Measurements from ENCODE around the gene LPO. TPM values are rescaled to one million over a fixed set of nuclear protein-coding genes. Genes with fewer than 3 reads are reported as not detected.

The LPO gene
- total and polyA plus RNA-seq, 5 donors from 2014 or later = 0.08 to 0.15 TPM; not detected in 3

DNA sequence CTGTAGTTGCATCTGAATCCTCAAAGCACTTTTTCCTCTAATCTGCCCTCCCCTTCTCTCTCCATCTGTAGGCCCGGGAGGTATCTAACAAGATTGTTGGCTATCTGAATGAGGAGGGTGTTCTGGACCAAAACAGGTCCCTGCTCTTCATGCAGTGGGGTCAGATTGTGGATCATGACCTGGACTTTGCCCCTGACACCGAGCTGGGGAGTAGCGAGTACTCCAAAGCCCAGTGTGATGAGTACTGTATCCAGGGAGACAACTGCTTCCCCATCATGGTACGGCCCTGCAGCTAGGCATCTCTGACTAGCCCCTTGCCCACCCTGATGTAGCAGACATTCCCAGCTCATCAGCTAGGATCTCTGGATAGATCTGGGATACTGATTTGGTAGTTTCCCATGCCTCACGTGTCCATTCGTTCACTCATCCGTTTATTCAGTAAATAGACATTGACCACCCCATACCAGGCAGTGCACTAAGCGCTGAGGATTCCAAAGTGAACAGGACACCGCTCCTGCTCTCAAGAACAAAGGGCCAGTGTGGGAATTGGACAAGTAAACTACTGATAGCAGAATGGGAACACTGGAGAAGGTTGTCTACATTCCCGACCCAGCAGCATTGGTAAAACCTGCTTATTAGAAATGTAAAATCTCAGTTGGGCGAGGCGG lies 12.1 kb downstream of the LPO start:
- H3K27ac ChIP-seq (ENCODE audit: insufficient read depth, low read length, poor library complexity, severe bottlenecking) = no peak overlapping the region
- Mint-ChIP-seq H3K27me3 (peaks cover 31% of the 10 kb centered on the region), H3K4me3 (peak overlapping the region; percentile 12 to 89 (median 44)), H3K4me1 (peaks cover 0 to 14% (median 3%) of the 10 kb centered on the region in 4 donors), H3K9me3 (no peaks in the 10 kb centered on the region), H3K27ac (peak overlapping the region in 1 of 3 donors; percentile 5), H3K36me3 (no peaks in the 10 kb centered on the region)
- ATAC-seq (ENCODE audit: low read depth in 2 of 2) = no peak
- no peaks in the 10 kb centered on the region for H3K9me3 ChIP-seq (ENCODE audit: control insufficient read depth in 2 of 2, low read length in 2 of 2)
- no peak for DNase-seq
- no peak overlapping the region for H3K4me3 ChIP-seq (ENCODE audit: low read depth, low read length)
- H3K36me3 ChIP-seq (ENCODE audit: control insufficient read depth, insufficient read depth, low read length) = no peaks in the 10 kb centered on the region
- no peaks in the 10 kb centered on the region for H3K27me3 ChIP-seq (ENCODE audit: control insufficient read depth, insufficient read depth, low read length)
- peaks cover 7% of the 10 kb centered on the region for H3K4me1 ChIP-seq (ENCODE audit: control insufficient read depth, insufficient read depth, low read length, poor library complexity, severe bottlenecking)

DNA sequence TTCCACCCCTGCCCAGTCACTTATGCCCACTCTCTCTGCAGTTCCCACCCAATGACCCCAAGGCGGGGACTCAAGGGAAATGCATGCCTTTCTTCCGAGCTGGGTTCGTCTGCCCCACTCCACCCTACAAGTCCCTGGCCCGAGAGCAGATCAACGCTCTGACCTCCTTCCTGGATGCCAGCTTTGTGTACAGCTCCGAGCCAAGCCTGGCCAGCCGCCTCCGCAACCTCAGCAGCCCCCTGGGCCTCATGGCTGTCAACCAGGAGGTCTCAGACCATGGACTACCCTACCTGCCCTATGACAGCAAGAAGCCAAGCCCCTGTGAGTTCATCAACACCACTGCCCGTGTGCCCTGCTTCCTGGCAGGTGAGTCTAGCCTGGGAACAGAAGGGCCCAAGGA lies 13.8 kb downstream of the LPO start:
- H3K36me3 ChIP-seq (ENCODE audit: control insufficient read depth, insufficient read depth, low read length) = no peaks in the 10 kb centered on the region
- peaks cover 0 to 14% (median 3%) of the 10 kb centered on the region in 4 donors for H3K4me1 Mint-ChIP-seq
- H3K27me3 Mint-ChIP-seq = peaks cover 40% of the 10 kb centered on the region
- H3K27ac ChIP-seq (ENCODE audit: insufficient read depth, low read length, poor library complexity, severe bottlenecking) = no peak overlapping the region
- no peaks in the 10 kb centered on the region for H3K9me3 ChIP-seq (ENCODE audit: control insufficient read depth in 2 of 2, low read length in 2 of 2)
- H3K4me1 ChIP-seq (ENCODE audit: control insufficient read depth, insufficient read depth, low read length, poor library complexity, severe bottlenecking) = peaks cover 7% of the 10 kb centered on the region
- H3K36me3 Mint-ChIP-seq = no peaks in the 10 kb centered on the region
- ATAC-seq (ENCODE audit: low read depth in 2 of 2) (no peak), DNase-seq (no peak)
- H3K4me3 Mint-ChIP-seq = no peak overlapping the region
- no peak overlapping the region for H3K4me3 ChIP-seq (ENCODE audit: low read depth, low read length)
- peak overlapping the region in 1 of 3 donors; percentile 20 for H3K27ac Mint-ChIP-seq
- H3K9me3 Mint-ChIP-seq = peaks cover 0 to 3% (median 0%) of the 10 kb centered on the region in 7 donors
- H3K27me3 ChIP-seq (ENCODE audit: control insufficient read depth, insufficient read depth, low read length) = peaks cover 3% of the 10 kb centered on the region

DNA sequence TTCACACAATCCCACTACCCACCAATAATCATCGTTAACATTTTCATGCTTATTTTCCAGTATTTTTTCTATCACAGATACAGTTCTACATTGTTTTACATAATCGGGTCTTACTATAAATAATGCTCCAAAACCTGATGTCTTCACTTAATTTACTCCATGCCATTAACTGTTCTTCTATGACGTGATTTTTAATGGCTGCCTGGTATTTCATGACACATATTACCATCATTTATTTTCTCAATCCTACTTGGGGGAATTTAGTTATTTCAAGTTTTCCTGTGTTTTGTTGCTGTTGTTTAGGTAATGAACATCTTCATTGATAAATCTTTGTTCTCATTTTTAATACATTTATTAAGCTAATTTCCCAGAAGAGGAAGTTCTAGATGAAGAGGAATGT lies 14.7 kb downstream of the LPO start:
- H3K4me1 ChIP-seq (ENCODE audit: control insufficient read depth, insufficient read depth, low read length, poor library complexity, severe bottlenecking) = peaks cover 4% of the 10 kb centered on the region
- H3K9me3 Mint-ChIP-seq = peaks cover 0 to 3% (median 0%) of the 10 kb centered on the region in 7 donors
- no peak overlapping the region for H3K27ac Mint-ChIP-seq
- no peaks in the 10 kb centered on the region for H3K36me3 ChIP-seq (ENCODE audit: control insufficient read depth, insufficient read depth, low read length)
- H3K9me3 ChIP-seq (ENCODE audit: control insufficient read depth in 2 of 2, low read length in 2 of 2) = no peaks in the 10 kb centered on the region
- no peak for ATAC-seq (ENCODE audit: low read depth in 2 of 2)
- H3K27ac ChIP-seq (ENCODE audit: insufficient read depth, low read length, poor library complexity, severe bottlenecking) = no peak overlapping the region
- no peak overlapping the region for H3K4me3 Mint-ChIP-seq
- no peak for DNase-seq
- no peak overlapping the region for H3K4me3 ChIP-seq (ENCODE audit: low read depth, low read length)
- peaks cover 3% of the 10 kb centered on the region for H3K27me3 ChIP-seq (ENCODE audit: control insufficient read depth, insufficient read depth, low read length)
- H3K36me3 Mint-ChIP-seq = no peaks in the 10 kb centered on the region
- peaks cover 0 to 8% (median 1%) of the 10 kb centered on the region in 4 donors for H3K4me1 Mint-ChIP-seq
- H3K27me3 Mint-ChIP-seq = peaks cover 49% of the 10 kb centered on the region

DNA sequence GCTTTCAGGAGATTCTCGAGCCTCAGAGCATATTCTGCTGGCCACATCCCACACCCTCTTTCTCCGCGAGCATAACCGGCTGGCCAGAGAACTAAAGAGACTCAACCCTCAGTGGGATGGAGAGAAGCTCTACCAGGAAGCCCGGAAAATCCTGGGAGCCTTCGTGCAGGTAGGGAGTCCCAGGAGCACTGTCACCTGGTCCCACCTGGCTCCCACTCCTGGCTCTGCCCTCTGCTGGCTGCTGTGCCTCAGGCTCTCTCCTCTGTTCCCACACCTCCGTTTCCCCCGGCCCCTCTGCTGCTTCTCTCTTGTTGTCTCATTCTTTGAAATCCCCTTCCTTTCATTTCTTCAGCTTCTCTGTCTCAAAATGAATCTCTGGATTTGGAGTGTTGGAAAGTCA lies 16.4 kb downstream of the LPO start:
- H3K27ac ChIP-seq (ENCODE audit: insufficient read depth, low read length, poor library complexity, severe bottlenecking) = no peak overlapping the region
- H3K9me3 Mint-ChIP-seq = peaks cover 0 to 3% (median 0%) of the 10 kb centered on the region in 7 donors
- no peak overlapping the region for H3K4me3 ChIP-seq (ENCODE audit: low read depth, low read length)
- no peak for ATAC-seq (ENCODE audit: low read depth in 2 of 2)
- no peaks in the 10 kb centered on the region for H3K36me3 Mint-ChIP-seq
- H3K36me3 ChIP-seq (ENCODE audit: control insufficient read depth, insufficient read depth, low read length) = no peaks in the 10 kb centered on the region
- peaks cover 3% of the 10 kb centered on the region for H3K27me3 ChIP-seq (ENCODE audit: control insufficient read depth, insufficient read depth, low read length)
- no peak overlapping the region for H3K27ac Mint-ChIP-seq
- DNase-seq = no peak
- H3K4me1 ChIP-seq (ENCODE audit: control insufficient read depth, insufficient read depth, low read length, poor library complexity, severe bottlenecking) = peaks cover 2% of the 10 kb centered on the region
- H3K4me3 Mint-ChIP-seq = no peak overlapping the region
- H3K4me1 Mint-ChIP-seq = peaks cover 0 to 2% (median 0%) of the 10 kb centered on the region in 4 donors
- H3K27me3 Mint-ChIP-seq = peaks cover 61% of the 10 kb centered on the region
- no peaks in the 10 kb centered on the region for H3K9me3 ChIP-seq (ENCODE audit: control insufficient read depth in 2 of 2, low read length in 2 of 2)

DNA sequence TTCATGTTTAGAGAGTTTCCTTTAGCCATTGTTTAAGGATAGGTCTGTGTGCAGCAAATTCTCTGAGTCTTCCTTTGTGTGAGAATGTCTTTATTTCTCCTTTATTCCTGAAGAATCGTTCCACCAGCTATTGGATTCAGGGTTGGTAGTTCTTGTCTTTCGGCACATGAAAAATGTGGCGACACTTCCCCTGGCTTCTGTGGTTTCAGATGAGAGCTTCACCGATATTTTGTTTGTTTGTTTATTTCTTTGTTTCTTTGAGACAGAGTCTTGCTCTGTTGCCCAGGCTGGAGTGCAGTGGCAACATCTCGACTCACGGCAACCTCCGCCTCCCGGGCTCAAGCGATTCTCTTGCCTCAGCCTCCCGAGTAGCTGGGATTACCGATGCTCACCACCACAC lies 23.8 kb downstream of the LPO start:
- Mint-ChIP-seq H3K4me3 (no peak overlapping the region), H3K4me1 (no peaks in the 10 kb centered on the region), H3K27ac (no peak overlapping the region), H3K36me3 (no peaks in the 10 kb centered on the region), H3K9me3 (peaks cover 0 to 5% (median 0%) of the 10 kb centered on the region in 7 donors), H3K27me3 (peaks cover 73% of the 10 kb centered on the region)
- Histone ChIP-seq H3K36me3 (ENCODE audit: control insufficient read depth, insufficient read depth, low read length) (no peaks in the 10 kb centered on the region), H3K9me3 (ENCODE audit: control insufficient read depth in 2 of 2, low read length in 2 of 2) (no peaks in the 10 kb centered on the region), H3K27me3 (ENCODE audit: control insufficient read depth, insufficient read depth, low read length) (peaks cover 24% of the 10 kb centered on the region), H3K4me1 (ENCODE audit: control insufficient read depth, insufficient read depth, low read length, poor library complexity, severe bottlenecking) (no peaks in the 10 kb centered on the region), H3K27ac (ENCODE audit: insufficient read depth, low read length, poor library complexity, severe bottlenecking) (no peak overlapping the region), H3K4me3 (ENCODE audit: low read depth, low read length) (no peak overlapping the region)
- DNase-seq = no peak
- no peak for ATAC-seq (ENCODE audit: low read depth in 2 of 2)

DNA sequence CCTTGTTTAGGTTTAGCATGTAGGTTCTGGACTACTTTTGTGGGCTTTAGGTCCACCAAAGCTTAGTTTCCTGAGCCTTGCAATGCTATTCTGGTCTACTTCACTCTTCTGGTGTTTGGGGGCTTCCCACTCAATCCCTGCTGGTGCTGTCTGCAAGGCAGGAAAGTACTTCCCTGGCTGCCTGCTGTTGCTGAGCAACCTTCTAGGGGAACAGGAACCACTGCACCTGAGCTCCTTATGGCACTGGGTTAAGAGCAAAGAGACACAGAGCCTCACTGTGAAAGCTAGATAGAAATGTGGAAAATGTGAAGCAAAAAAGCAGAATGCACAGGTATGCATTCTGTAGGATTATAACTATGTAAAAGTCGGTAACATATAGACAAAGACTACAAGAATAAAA lies 25.4 kb downstream of the LPO start:
- Mint-ChIP-seq H3K4me1 (no peaks in the 10 kb centered on the region), H3K27me3 (peaks cover 61% of the 10 kb centered on the region), H3K36me3 (no peaks in the 10 kb centered on the region), H3K9me3 (peaks cover 0 to 5% (median 0%) of the 10 kb centered on the region in 7 donors), H3K27ac (no peak overlapping the region), H3K4me3 (no peak overlapping the region)
- Histone ChIP-seq H3K27me3 (ENCODE audit: control insufficient read depth, insufficient read depth, low read length) (peaks cover 24% of the 10 kb centered on the region), H3K4me1 (ENCODE audit: control insufficient read depth, insufficient read depth, low read length, poor library complexity, severe bottlenecking) (no peaks in the 10 kb centered on the region), H3K27ac (ENCODE audit: insufficient read depth, low read length, poor library complexity, severe bottlenecking) (no peak overlapping the region), H3K36me3 (ENCODE audit: control insufficient read depth, insufficient read depth, low read length) (no peaks in the 10 kb centered on the region), H3K4me3 (ENCODE audit: low read depth, low read length) (no peak overlapping the region), H3K9me3 (ENCODE audit: control insufficient read depth in 2 of 2, low read length in 2 of 2) (no peaks in the 10 kb centered on the region)
- no peak for DNase-seq
- no peak for ATAC-seq (ENCODE audit: low read depth in 2 of 2)

DNA sequence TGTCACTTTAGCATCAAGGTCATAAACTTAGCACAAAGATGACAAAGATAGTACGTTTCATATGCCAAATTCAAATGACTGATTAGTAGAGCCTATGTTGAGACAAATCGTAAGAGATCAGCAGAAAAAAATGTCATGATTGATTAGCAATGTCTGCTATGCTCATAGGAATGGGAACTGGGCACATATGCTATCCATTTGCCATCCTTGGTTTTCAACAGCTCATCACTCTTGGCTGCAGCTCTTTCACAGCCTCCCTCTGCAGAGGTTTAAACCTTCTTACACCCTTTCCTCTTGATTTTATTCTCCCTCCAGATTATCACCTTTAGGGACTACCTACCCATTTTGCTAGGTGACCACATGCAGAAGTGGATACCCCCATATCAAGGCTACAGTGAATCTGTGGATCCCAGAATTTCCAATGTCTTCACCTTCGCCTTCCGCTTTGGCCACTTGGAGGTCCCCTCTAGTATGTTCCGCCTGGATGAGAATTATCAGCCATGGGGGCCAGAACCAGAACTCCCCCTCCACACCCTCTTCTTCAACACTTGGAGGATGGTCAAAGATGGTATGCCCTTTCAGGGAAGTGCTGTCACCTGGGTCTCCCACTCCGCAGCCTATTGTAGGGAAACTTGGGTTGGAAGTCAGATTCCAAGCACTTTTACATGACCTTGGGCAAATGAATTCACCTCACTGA lies 26.2 kb downstream of the LPO start:
- no peak overlapping the region for H3K4me3 ChIP-seq (ENCODE audit: low read depth, low read length)
- Mint-ChIP-seq H3K4me1 (no peaks in the 10 kb centered on the region), H3K27me3 (peaks cover 54% of the 10 kb centered on the region), H3K27ac (no peak overlapping the region), H3K9me3 (peaks cover 0 to 5% (median 0%) of the 10 kb centered on the region in 7 donors), H3K36me3 (no peaks in the 10 kb centered on the region), H3K4me3 (no peak overlapping the region)
- H3K27ac ChIP-seq (ENCODE audit: insufficient read depth, low read length, poor library complexity, severe bottlenecking) = no peak overlapping the region
- no peaks in the 10 kb centered on the region for H3K4me1 ChIP-seq (ENCODE audit: control insufficient read depth, insufficient read depth, low read length, poor library complexity, severe bottlenecking)
- no peaks in the 10 kb centered on the region for H3K9me3 ChIP-seq (ENCODE audit: control insufficient read depth in 2 of 2, low read length in 2 of 2)
- H3K27me3 ChIP-seq (ENCODE audit: control insufficient read depth, insufficient read depth, low read length) = peaks cover 24% of the 10 kb centered on the region
- ATAC-seq (ENCODE audit: low read depth in 2 of 2) = no peak
- DNase-seq = no peak
- no peaks in the 10 kb centered on the region for H3K36me3 ChIP-seq (ENCODE audit: control insufficient read depth, insufficient read depth, low read length)

DNA sequence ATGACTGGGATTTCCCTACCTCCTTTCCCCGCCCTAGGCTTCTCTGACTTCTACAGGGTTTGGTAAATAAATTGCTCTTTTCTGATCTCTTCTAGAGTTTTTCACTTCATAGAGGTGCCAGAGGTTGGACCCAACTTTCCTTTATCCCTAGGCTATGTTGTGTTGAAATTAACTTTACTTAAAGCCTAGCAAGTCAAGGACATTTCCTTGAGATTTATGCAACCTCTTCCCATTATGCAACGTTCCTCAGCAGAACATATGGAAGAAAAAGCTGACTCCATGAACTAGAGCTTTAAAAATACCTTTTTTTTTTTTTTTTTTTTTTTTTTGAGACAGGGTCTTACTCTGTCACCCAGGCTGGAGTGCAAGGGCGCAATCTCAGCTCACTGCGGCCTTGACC lies 26.9 kb downstream of the LPO start:
- peaks cover 47% of the 10 kb centered on the region for H3K27me3 Mint-ChIP-seq
- Histone ChIP-seq H3K4me1 (ENCODE audit: control insufficient read depth, insufficient read depth, low read length, poor library complexity, severe bottlenecking) (no peaks in the 10 kb centered on the region), H3K4me3 (ENCODE audit: low read depth, low read length) (no peak overlapping the region), H3K27ac (ENCODE audit: insufficient read depth, low read length, poor library complexity, severe bottlenecking) (no peak overlapping the region), H3K9me3 (ENCODE audit: control insufficient read depth in 2 of 2, low read length in 2 of 2) (no peaks in the 10 kb centered on the region), H3K36me3 (ENCODE audit: control insufficient read depth, insufficient read depth, low read length) (no peaks in the 10 kb centered on the region), H3K27me3 (ENCODE audit: control insufficient read depth, insufficient read depth, low read length) (peaks cover 21% of the 10 kb centered on the region)
- H3K36me3 Mint-ChIP-seq = no peaks in the 10 kb centered on the region
- no peak overlapping the region for H3K27ac Mint-ChIP-seq
- DNase-seq = no peak
- no peaks in the 10 kb centered on the region for H3K4me1 Mint-ChIP-seq
- ATAC-seq (ENCODE audit: low read depth in 2 of 2) = no peak
- no peak overlapping the region for H3K4me3 Mint-ChIP-seq
- H3K9me3 Mint-ChIP-seq = peaks cover 0 to 5% (median 0%) of the 10 kb centered on the region in 7 donors
